Fibroblast of mammary gland (primary cell): Measurements from ENCODE around the gene INPP4B.
"Not testable (repeated sequence)": the region's sequence is repeated elsewhere in the genome, so short reads cannot be mapped to it uniquely, and the experiment has no call there.

Experiments
- DNase-seq: peaks from one replicate; pipeline ENCODE4 v3.0.0-alpha.2; 2010; ENCODE audit warnings: low read depth
- H3K4me3 ChIP-seq: 2 replicates; pipeline ENCODE4 v1.5.1; 2011; ENCODE audit warnings: low read depth, mild to moderate bottlenecking, low read length, moderate library complexity; ENCODE audit not compliant: control insufficient read depth
- TF ChIP-seq, protein P1 (sequence below): conservative IDR thresholded peaks from 2 replicates; pipeline ENCODE4 v1.5.1; 2011; ENCODE audit warnings: low read depth, low read length, inconsistent platforms; ENCODE audit not compliant: control insufficient read depth, insufficient read depth

INPP4B gene

DNA sequence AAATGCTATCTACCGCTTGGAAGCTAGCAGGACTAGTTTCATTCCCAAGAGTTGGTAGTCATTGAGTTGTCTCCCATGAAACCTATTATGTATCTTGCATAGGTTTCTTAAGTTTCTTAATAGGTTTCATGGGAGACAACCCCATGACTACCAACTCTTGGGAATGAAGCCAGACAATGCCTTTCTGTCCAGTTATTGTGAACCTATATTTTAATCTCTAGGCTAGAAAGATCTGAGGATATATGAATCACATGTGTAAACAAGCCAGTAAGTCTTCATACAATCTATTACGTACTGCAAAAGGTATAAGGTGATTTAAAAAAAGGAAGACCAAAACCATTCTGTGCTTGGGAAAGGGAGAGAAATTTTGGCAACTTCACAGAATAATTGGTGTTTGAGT, 162.6 kb downstream of the INPP4B start:
- no peak for DNase-seq
- TF ChIP-seq, protein P1, sequence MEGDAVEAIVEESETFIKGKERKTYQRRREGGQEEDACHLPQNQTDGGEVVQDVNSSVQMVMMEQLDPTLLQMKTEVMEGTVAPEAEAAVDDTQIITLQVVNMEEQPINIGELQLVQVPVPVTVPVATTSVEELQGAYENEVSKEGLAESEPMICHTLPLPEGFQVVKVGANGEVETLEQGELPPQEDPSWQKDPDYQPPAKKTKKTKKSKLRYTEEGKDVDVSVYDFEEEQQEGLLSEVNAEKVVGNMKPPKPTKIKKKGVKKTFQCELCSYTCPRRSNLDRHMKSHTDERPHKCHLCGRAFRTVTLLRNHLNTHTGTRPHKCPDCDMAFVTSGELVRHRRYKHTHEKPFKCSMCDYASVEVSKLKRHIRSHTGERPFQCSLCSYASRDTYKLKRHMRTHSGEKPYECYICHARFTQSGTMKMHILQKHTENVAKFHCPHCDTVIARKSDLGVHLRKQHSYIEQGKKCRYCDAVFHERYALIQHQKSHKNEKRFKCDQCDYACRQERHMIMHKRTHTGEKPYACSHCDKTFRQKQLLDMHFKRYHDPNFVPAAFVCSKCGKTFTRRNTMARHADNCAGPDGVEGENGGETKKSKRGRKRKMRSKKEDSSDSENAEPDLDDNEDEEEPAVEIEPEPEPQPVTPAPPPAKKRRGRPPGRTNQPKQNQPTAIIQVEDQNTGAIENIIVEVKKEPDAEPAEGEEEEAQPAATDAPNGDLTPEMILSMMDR = no peak
- H3K4me3 ChIP-seq = no peak overlapping the region

DNA sequence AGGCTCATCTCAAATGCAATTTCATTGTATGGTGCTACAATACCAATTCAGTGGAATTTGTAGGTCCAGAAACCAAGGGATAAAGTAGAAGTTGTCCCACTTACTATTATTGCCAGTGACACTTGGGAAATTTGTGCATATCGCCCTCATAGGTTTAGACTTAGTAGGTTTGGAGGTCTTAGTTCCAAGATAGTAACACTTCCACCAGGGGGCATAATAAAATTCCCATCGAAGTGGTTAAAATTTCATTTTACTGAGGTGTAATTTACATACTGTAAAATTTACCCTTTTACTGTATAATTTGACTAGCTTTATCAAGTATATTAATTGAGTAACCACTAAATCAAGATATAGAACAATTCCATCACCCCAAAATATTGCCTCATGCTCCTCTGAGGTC, 174.6 kb downstream of the INPP4B start:
- TF ChIP-seq, protein P1 = peak; percentile 25
- DNase-seq = no peak
- no peak overlapping the region for H3K4me3 ChIP-seq

DNA sequence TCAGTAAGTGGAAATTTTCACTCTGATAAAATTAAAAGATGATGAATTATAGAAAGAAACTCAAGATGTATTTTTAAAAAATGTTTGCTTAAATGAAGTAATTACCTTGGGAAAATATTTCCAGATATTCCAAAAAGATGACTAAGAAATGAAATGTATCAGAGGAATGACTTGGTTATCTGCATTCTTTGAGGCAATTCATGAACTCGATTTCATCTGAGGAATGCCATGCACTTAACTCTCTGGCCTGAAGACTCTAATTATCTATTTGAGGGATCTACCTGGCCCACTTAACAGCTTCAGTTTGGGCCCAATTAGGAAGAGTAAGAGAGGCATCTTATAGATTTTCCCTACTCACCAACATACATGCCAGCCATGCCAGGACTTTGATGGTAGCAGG, 182.3 kb downstream of the INPP4B start:
- H3K4me3 ChIP-seq = no peak overlapping the region
- no peak for DNase-seq
- TF ChIP-seq, protein P1 = no peak

DNA sequence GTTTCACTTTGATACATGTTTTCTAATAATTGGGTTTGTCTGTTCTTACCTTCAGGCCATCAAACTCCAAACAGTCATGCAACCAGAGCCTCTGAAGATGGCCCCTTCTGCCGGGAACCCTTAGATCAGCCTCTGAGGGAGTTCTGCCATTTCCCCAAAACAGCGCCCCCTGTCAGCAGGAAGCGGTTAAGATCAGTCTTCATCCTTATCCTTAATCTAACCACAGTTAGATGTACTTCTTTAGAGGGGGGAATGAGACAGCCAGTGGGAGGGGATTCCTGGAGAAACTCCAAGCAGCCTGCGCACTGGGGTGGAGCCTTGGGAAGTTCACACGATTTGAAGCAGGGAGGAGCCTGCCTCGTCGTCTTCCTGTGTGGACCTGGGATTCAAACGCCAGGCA, 185.4 kb downstream of the INPP4B start:
- no peak overlapping the region for H3K4me3 ChIP-seq
- DNase-seq = no peak
- TF ChIP-seq, protein P1 = peak; percentile 4

DNA sequence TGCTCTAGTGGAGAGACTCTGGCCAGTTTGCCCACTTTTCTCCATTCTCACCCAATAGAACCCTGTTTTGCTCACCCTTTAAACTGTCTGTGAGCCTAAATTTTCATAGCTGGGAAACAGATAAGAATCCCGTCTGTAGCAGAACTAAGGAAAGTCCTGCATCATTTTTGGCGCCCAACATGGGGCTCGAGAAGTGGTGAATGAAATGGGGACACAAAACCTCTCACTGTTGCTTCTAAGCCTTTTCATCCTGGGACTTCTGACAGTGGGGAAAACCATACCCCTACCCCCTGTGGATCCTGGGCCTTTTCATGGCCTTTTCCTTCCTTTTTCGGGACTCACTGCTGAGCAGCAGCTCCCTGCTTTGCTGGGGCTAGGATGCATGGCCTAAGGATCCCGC, 189.9 kb downstream of the INPP4B start:
- peak; percentile 15 for DNase-seq
- TF ChIP-seq, protein P1 = no peak
- no peak overlapping the region for H3K4me3 ChIP-seq

DNA sequence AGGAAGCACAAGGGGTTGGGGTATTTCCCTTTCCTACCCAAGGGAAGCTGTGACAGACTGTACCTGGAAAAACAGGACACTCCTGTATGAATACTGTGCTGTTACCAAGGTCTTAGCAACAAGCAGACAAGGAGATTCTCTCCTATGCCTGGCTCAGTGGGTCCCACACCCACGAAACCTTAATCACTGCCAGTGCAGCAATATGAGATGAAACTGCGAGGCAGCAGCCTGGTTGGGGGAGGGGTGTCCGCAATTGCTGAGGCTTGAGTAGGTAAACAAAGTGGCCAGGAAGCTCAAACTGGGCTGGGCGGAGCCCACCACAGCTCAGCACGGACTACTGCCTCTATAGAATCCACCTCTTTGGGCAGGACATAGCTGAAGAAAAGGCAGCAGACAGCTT, 197.7 kb downstream of the INPP4B start:
- TF ChIP-seq, protein P1 = no peak
- no peak overlapping the region for H3K4me3 ChIP-seq
- DNase-seq = no peak

DNA sequence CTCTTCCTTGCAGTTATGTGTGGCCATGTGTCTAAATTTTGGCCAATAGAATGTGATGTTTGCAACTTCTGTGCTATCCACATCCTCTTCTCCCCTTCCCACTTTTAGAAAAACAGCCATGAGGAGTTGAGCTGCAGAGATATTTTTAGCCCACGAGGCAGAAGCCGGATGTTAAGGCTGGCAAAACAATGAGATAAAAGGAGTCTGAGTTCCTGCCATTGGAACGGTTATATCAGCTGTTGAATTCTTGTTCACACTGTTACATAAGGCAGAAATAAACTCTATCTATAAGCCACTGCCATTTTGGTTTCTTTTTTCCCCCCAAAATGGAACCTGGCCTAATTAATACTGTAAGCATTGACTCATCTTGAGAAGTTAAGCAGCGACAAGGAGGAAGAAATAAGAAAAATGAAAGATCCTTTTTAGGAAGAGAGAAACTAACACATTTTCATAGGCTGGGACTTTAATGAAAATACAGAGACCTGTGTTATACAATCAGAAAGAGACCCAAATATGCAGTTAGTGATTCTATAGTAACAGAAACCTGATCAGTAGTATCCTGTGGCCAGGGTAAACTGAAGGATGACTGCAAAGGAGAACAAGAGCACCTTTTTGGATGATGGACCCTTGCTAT, 200.5 kb downstream of the INPP4B start:
- DNase-seq = no peak
- H3K4me3 ChIP-seq = no peak overlapping the region
- TF ChIP-seq, protein P1 = no peak

DNA sequence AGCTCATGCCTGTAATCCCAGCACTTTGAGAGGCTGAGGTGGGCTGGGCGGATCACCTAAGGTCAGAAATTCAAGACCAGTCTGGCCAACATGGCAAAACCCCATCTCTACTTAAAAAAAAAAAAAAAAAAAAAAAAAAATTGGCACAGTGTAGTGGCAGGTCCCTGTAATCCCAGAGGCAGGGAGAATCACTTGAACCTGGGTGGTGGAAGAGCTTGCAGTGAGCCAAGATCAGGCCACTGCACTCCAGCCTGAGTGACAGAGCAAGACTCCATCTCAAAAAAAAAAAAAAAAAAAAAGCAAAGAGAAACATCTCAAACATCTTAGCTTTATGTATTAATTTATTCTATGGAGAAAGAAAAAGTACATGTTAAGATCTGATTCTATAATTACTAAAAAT, 201.5 kb downstream of the INPP4B start:
- not testable (repeated sequence) for DNase-seq, H3K4me3 ChIP-seq
